HepG2 (cell line): ENCODE measurements around the gene LIPC. TPM values are rescaled to one million over a fixed set of nuclear protein-coding genes. Genes with fewer than 3 reads are reported as not detected.

Experiments
- ATAC-seq: fragments of 200-7000 bp; cut with Tn5 transposase; 3 replicates; pipeline ENCODE4 v1.9.1; 2020; ENCODE audit warnings: mild to moderate bottlenecking, moderate library complexity
- BruUV-seq: library from RNA; stranded (reverse); fragments of 400-500 nt; replicated peaks from 2 replicates; lab custom pipeline; 2021; lab: Mats Ljungman, UMichigan
- CTCF ChIA-PET: fragments of 300-600 bp; formaldehyde crosslinking; extraction: SDS; loops from one replicate; lab custom pipeline; 2021; ENCODE audit warnings: low total read pairs, inconsistent platforms, low intra/inter-chr PET ratio; lab: Yijun Ruan, JAX
- POLR2A ChIA-PET: fragments of 350-600 bp; sonication (Branson Sonifier 250); formaldehyde crosslinking; loops from one replicate; lab custom pipeline; 2020; ENCODE audit warnings: antibody characterized with exemption, inconsistent platforms; lab: Yijun Ruan, JAX
- DNase-seq: peaks from one replicate; pipeline ENCODE4 v3.0.0-alpha.2; 2015; ENCODE audit warnings: low spot score
- FAIRE-seq: peaks from 3 replicates; lab custom pipeline; 2011; peaks lifted over from hg19 to GRCh38; lab: Jason Lieb, UNC
- H2AFZ ChIP-seq: one replicate; pipeline ENCODE4 v1.6.1; 2011; ENCODE audit warnings: low read length, inconsistent platforms
- H3K27ac ChIP-seq: fragments of 300-600 bp; 3 replicates; pipeline ENCODE4 v1.8.0; 2011; ENCODE audit warnings: mixed run types, mild to moderate bottlenecking, mixed read lengths, low read length, inconsistent platforms; ENCODE audit not compliant: insufficient read depth; ENCODE audit errors: extremely low read length
- H3K27me3 ChIP-seq, 2 experiments: fragments of 200-600 bp in 1 of 2; 2 replicates in 1 of 2; 3 replicates in 1 of 2; pipeline versions ENCODE4 v1.6.0 to v1.8.0; 2011; ENCODE audit warnings: low read length in 2 of 2, mild to moderate bottlenecking in 2 of 2, moderate library complexity in 2 of 2, inconsistent platforms in 1 of 2; ENCODE audit not compliant: insufficient read depth in 2 of 2, control insufficient read depth in 1 of 2
- H3K36me3 ChIP-seq, 2 experiments: fragments of 200-600 bp in 1 of 2; replicated peaks in 1 of 2; 2 replicates in 1 of 2; 3 replicates in 1 of 2; pipeline versions ENCODE4 v1.5.1 to v1.8.0; 2011; ENCODE audit warnings: low read length in 2 of 2, inconsistent platforms in 1 of 2; ENCODE audit not compliant: insufficient read depth in 2 of 2, control insufficient read depth in 1 of 2
- H3K4me1 ChIP-seq: 2 replicates; pipeline ENCODE4 v1.5.1; 2012; ENCODE audit warnings: low read length, inconsistent platforms; ENCODE audit not compliant: insufficient read depth
- H3K4me2 ChIP-seq: 2 replicates; pipeline ENCODE4 v1.6.0; 2011; ENCODE audit warnings: low read depth, low read length, inconsistent platforms
- H3K4me3 ChIP-seq, 3 experiments: fragments of 200-600 bp in 1 of 3; sonication (generic), shearing (Covaris generic) in 1 of 3; replicated peaks in 1 of 3; 2 replicates each; pipeline ENCODE4 v1.5.1; 2011 to 2016; ENCODE audit warnings: low read length in 3 of 3, inconsistent platforms in 2 of 3, low read depth in 2 of 3, mild to moderate bottlenecking in 2 of 3, control low read depth in 1 of 3, mixed read lengths in 1 of 3; ENCODE audit not compliant: insufficient read depth in 1 of 3
- H3K79me2 ChIP-seq: one replicate; pipeline ENCODE4 v1.6.1; 2011; ENCODE audit warnings: low read length, inconsistent platforms; ENCODE audit not compliant: insufficient read depth
- H3K9ac ChIP-seq: 2 replicates; pipeline ENCODE4 v1.6.0; 2011; ENCODE audit warnings: mild to moderate bottlenecking, low read depth, low read length, inconsistent platforms; ENCODE audit not compliant: insufficient read depth
- H3K9me3 ChIP-seq: 2 replicates; pipeline ENCODE4 v1.5.1; 2012; ENCODE audit warnings: mild to moderate bottlenecking, low read length
- H4K20me1 ChIP-seq: 2 replicates; pipeline ENCODE4 v1.6.0; 2011; ENCODE audit warnings: inconsistent platforms, mild to moderate bottlenecking, low read length, moderate library complexity; ENCODE audit not compliant: insufficient read depth
- AKAP8 ChIP-seq: sonication (generic); formaldehyde crosslinking; IDR thresholded peaks from 2 replicates; pipeline ENCODE4 v1.5.1; 2020; ENCODE audit warnings: mild to moderate bottlenecking, missing genetic modification reagents
- CHD4 ChIP-seq: fragments of 200-600 bp; sonication (generic); IDR thresholded peaks from 2 replicates; pipeline ENCODE4 v1.7.0; 2017; ENCODE audit warnings: mild to moderate bottlenecking, low read length, borderline replicate concordance
- JUN ChIP-seq: sonication (generic); formaldehyde crosslinking; IDR thresholded peaks from 2 replicates; pipeline ENCODE4 v1.4.0; 2020; ENCODE audit warnings: mild to moderate bottlenecking, missing genetic modification reagents
- PAF1 ChIP-seq: IDR thresholded peaks from 2 replicates; pipeline ENCODE4 v1.6.1; 2016; ENCODE audit warnings: missing genetic modification reagents, missing compliant biosample characterization
- SALL2 ChIP-seq: sonication (generic); formaldehyde crosslinking; IDR thresholded peaks from 2 replicates; pipeline ENCODE4 v1.8.1; 2023; ENCODE audit warnings: mild to moderate bottlenecking, missing genetic modification reagents, inconsistent platforms
- SOX5 ChIP-seq: IDR thresholded peaks from 2 replicates; pipeline ENCODE4 v1.6.1; 2016; ENCODE audit warnings: borderline replicate concordance
- SRF ChIP-seq: IDR thresholded peaks from 2 replicates; pipeline ENCODE4 v1.6.1; 2011; ENCODE audit warnings: mild to moderate bottlenecking, low read depth, low read length, moderate library complexity
- TCF7 ChIP-seq: sonication (generic); IDR thresholded peaks from 2 replicates; pipeline ENCODE4 v1.6.1; 2016; ENCODE audit warnings: antibody characterized with exemption, low read depth
- ZNF12 ChIP-seq: sonication (generic); formaldehyde crosslinking; IDR thresholded peaks from 2 replicates; pipeline ENCODE4 v1.5.0; 2020; ENCODE audit warnings: missing genetic modification reagents
- ZNF772 ChIP-seq: sonication (generic); formaldehyde crosslinking; IDR thresholded peaks from 2 replicates; pipeline ENCODE4 v1.5.0; 2020; ENCODE audit warnings: mild to moderate bottlenecking, missing genetic modification reagents
- WGBS: methylation state at CpG from one replicate; pipeline ENCODE4 v1.1.6; 2017; ENCODE audit warnings: low lambda C conversion rate; 5-methylcytosine and 5-hydroxymethylcytosine counted together
- in situ Hi-C: cut with HindIII; loops from 2 replicates; pipeline ENCODE4 v1.10.0; 2017; ENCODE audit warnings: low pct_unique_long_range_greater_than_20kb; ENCODE audit not compliant: extremely low pct_ligation_motif_present
- intact Hi-C: fragments of 100-400 bp; cut with micrococcal nuclease; formaldehyde crosslinking; loops from one replicate; pipeline ENCODE4 v1.10.0; 2022; ENCODE audit not compliant: unreplicated experiment
- polyA plus RNA-seq, 8 experiments: library from polyadenylated mRNA; depleted of rRNA in 3 of 8; stranded (reverse) in 7 of 8; unstranded in 1 of 8; fragments of >200 nt; fragmentation: Illumina TruSeq in 4 of 8; extraction: Trizol in 4 of 8; gene quantifications; 2 replicates each; pipeline versions ENCODE4 v1.2.1 to v1.2.3, GENCODE V29; 2011 to 2016; ENCODE audit warnings: low read depth in 4 of 8, missing spikeins in 1 of 8, mixed read lengths in 1 of 8; ENCODE audit not compliant: insufficient read depth in 1 of 8
- total RNA-seq, 5 experiments: library from RNA; depleted of rRNA; stranded (reverse); fragments of >200 nt; fragmentation: Illumina TruSeq; extraction: Trizol; gene quantifications; 2 replicates each; pipeline ENCODE4 v1.2.3, GENCODE V29; 2016; ENCODE audit warnings: low read depth in 1 of 5
- TF ChIP-seq, protein P1 (sequence below): sonication (generic); formaldehyde crosslinking; conservative IDR thresholded peaks from 2 replicates; pipeline ENCODE4 v1.8.0; 2022; ENCODE audit warnings: mild to moderate bottlenecking, moderate library complexity, missing genetic modification reagents
- TF ChIP-seq, protein P2 (sequence below): IDR thresholded peaks from 2 replicates; pipeline ENCODE4 v1.6.1; 2012; ENCODE audit warnings: inconsistent platforms

Gene LIPC
- total and polyA plus RNA-seq, 2 of the 13 experiments (the other 11 are each of a cell fraction or from before 2014, with no cell fraction given) = 26.0 to 38.0 TPM

DNA sequence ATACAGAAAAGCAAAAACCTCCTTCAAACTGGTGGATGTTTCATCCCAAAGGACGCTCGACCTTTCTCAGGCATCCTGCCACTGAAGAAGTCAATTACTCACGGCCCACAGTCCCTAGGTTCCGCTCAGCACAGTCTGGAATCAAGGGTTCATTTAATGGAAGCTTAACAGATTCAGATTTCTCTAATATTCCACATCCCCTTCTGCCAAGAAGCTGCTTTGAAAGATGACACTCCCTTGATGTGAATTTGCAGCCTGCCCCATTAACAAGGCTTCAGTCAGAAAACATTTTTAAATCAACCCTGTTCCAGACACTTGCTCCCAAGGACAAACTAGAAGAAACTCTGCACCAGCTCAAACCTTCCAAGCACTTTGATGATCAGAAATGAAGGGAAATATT, 81.2 kb downstream of the LIPC start (continued):
- no peak for TF ChIP-seq CHD4
- TF ChIP-seq SOX5 = no peak
- no peak for TF ChIP-seq TCF7
- TF ChIP-seq JUN (CRISPR knock-in tag) = no peak
- no peak for TF ChIP-seq SALL2 (CRISPR knock-in tag)
- TF ChIP-seq, protein P1, sequence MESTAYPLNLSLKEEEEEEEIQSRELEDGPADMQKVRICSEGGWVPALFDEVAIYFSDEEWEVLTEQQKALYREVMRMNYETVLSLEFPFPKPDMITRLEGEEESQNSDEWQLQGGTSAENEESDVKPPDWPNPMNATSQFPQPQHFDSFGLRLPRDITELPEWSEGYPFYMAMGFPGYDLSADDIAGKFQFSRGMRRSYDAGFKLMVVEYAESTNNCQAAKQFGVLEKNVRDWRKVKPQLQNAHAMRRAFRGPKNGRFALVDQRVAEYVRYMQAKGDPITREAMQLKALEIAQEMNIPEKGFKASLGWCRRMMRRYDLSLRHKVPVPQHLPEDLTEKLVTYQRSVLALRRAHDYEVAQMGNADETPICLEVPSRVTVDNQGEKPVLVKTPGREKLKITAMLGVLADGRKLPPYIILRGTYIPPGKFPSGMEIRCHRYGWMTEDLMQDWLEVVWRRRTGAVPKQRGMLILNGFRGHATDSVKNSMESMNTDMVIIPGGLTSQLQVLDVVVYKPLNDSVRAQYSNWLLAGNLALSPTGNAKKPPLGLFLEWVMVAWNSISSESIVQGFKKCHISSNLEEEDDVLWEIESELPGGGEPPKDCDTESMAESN (CRISPR knock-in tag) = no peak
- TF ChIP-seq, protein P2, sequence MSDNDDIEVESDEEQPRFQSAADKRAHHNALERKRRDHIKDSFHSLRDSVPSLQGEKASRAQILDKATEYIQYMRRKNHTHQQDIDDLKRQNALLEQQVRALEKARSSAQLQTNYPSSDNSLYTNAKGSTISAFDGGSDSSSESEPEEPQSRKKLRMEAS = no peak
- TF ChIP-seq ZNF12 (CRISPR knock-in tag) = no peak
- TF ChIP-seq ZNF772 = no peak
- TF ChIP-seq AKAP8 = no peak

DNA sequence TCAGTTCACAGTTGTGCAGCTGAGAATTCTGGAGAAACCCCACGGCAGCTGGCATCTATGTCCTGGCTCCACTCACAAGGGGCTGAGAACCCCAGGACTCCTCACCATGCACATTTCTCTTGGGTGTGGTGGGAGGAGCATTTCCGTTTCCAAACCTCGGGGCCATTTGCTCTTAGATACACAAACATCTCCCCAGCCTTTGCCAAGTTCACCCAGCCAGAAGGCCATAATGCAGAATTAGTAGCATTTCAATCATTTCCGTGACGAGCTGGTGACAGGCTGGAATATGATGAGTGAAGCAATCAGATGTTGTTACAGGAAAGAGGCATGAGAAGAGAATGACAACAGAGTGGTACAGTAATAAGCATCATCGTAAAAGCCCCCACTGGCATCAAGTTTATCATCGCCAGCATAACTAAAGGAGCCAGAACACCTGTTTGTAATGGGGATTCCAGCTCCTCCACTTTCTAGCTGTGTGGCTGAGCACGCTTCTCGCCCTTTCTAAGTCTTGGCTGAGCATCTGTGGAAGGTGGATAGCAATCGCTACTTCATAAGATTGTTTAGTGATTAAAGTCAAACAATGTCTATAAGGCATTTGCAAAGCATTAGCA, 82.0 kb downstream of the LIPC start:
- Histone ChIP-seq H3K4me1 (peaks cover 13% of the 10 kb centered on the region), H3K4me3 (no peak overlapping the region), H3K79me2 (no peaks in the 10 kb centered on the region), H3K27ac (no peak overlapping the region), H4K20me1 (no peaks in the 10 kb centered on the region), H3K36me3 (no peaks in the 10 kb centered on the region), H3K27me3 (no peaks in the 10 kb centered on the region), H2AFZ (no peak overlapping the region), H3K4me2 (no peak overlapping the region), H3K9me3 (no peaks in the 10 kb centered on the region), H3K9ac (no peak overlapping the region)
- WGBS = 89% methylated on average over 10 of the region's 10 CpGs
- no TSS peak for BruUV-seq
- DNase-seq (no peak), ATAC-seq (no peak), FAIRE-seq (no peak)
- TF ChIP-seq PAF1 (CRISPR knock-in tag) = no peak
- TF ChIP-seq SRF = no peak
- intact Hi-C loops (no loop called here), in situ Hi-C loops (no loop called here)
- ChIA-PET CTCF (no interaction called here), POLR2A (no interaction called here)
